ENCODE results near the gene ZFHX3. TPM values are rescaled to one million over a fixed set of nuclear protein-coding genes. Genes with fewer than 3 reads are reported as not detected.

The ZFHX3 gene
- total RNA-seq, 1 experiment from 2014 or later: 1.5 TPM

DNA sequence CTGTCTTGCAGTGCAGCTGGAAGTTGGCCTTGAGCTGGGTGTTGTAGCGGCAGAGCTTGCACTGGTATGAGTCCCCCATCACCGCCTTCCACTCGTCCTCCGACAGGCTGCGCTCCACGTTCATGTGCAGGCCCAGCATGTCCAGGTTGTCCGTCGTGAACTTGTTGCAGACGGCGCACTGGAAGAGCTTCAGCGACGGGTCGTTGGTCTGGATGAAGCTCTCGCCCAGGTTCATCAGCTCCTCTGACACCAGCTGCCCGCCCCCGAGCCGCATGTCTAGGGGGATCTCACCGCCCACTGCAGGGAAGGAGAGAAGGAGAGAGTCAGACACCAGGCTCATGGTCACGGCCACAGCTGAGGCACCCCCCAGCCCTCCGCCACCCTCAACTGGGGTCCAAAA is 97.3 kb downstream of the ZFHX3 start:
- no peaks in the 10 kb centered on the region for H3K23me2 ChIP-seq (ENCODE audit: insufficient read length, low read depth, low read length, poor library complexity, severe bottlenecking)
- no peak overlapping the region for H3K14ac ChIP-seq (ENCODE audit: insufficient read depth, low read length)
- H3K79me1 ChIP-seq (ENCODE audit: insufficient read depth, low read depth, low read length, poor library complexity, severe bottlenecking): no peaks in the 10 kb centered on the region
- no peak overlapping the region for H3K18ac ChIP-seq (ENCODE audit: insufficient read length, low read depth, low read length)
- no peak overlapping the region for H2AFZ ChIP-seq (ENCODE audit: low read length)
- Mint-ChIP-seq H3K27ac (no peak overlapping the region), H3K4me1 (peaks cover 22 to 27% of the 10 kb centered on the region in 2 experiments), H3K36me3 (ENCODE audit: insufficient read depth in 1 of 3, low read depth in 3 of 3) (peaks cover 0 to 4% (median 2%) of the 10 kb centered on the region in 3 experiments; a peak in 4 of 7 replicates), H3K27me3 (ENCODE audit: low read depth) (peaks cover 3% of the 10 kb centered on the region), H3K4me3 (no peak overlapping the region), H3K9me3 (peaks cover 0 to 2% of the 10 kb centered on the region in 2 experiments; a peak in 2 of 5 replicates)
- H3K27me3 ChIP-seq (ENCODE audit: insufficient read depth, low read length): no peaks in the 10 kb centered on the region
- no peak overlapping the region for H3K27ac ChIP-seq (ENCODE audit: insufficient read length, low read depth, low read length)
- no peaks in the 10 kb centered on the region for H3K79me2 ChIP-seq (ENCODE audit: insufficient read depth, low read length)
- no peak overlapping the region for H3K9ac ChIP-seq (ENCODE audit: extremely low read depth, insufficient read length, low read length)
- H3K9me3 ChIP-seq (ENCODE audit: control insufficient read depth, low read depth, low read length): no peaks in the 10 kb centered on the region
- TF ChIP-seq, protein P1, sequence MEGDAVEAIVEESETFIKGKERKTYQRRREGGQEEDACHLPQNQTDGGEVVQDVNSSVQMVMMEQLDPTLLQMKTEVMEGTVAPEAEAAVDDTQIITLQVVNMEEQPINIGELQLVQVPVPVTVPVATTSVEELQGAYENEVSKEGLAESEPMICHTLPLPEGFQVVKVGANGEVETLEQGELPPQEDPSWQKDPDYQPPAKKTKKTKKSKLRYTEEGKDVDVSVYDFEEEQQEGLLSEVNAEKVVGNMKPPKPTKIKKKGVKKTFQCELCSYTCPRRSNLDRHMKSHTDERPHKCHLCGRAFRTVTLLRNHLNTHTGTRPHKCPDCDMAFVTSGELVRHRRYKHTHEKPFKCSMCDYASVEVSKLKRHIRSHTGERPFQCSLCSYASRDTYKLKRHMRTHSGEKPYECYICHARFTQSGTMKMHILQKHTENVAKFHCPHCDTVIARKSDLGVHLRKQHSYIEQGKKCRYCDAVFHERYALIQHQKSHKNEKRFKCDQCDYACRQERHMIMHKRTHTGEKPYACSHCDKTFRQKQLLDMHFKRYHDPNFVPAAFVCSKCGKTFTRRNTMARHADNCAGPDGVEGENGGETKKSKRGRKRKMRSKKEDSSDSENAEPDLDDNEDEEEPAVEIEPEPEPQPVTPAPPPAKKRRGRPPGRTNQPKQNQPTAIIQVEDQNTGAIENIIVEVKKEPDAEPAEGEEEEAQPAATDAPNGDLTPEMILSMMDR (conservative IDR thresholded peaks at IDR 0.05): no peak
- no peaks in the 10 kb centered on the region for H4K20me1 ChIP-seq (ENCODE audit: control insufficient read depth, insufficient read depth, insufficient read length)
- no peak overlapping the region for H3K4ac ChIP-seq (ENCODE audit: low read depth, low read length)
- H3K4me1 ChIP-seq (ENCODE audit: insufficient read depth, low read length): no peaks in the 10 kb centered on the region
- WGBS (ENCODE audit: extremely low coverage, insufficient read length, low lambda C conversion rate): no CpG with 5 or more reads among the region's 20 CpGs
- H2BK120ac ChIP-seq (ENCODE audit: low read depth, low read length, poor library complexity, severe bottlenecking): no peak overlapping the region
- H2BK5ac ChIP-seq (ENCODE audit: insufficient read length, low read length): no peak overlapping the region
- no peak overlapping the region for H2BK15ac ChIP-seq (ENCODE audit: low read depth, low read length)
- H4K8ac ChIP-seq (replicated peaks; ENCODE audit: insufficient read length, low read depth, low read length): no peak overlapping the region
- H2BK20ac ChIP-seq (ENCODE audit: low read depth, low read length, poor library complexity, severe bottlenecking): no peak overlapping the region
- no peak overlapping the region for H2AK5ac ChIP-seq (ENCODE audit: insufficient read length, low read length)
- H4K5ac ChIP-seq (ENCODE audit: insufficient read length, low read depth, low read length): no peak overlapping the region
- no peak overlapping the region for H2BK12ac ChIP-seq (ENCODE audit: insufficient read length, low read depth, low read length)
- no peak overlapping the region for H3K23ac ChIP-seq (ENCODE audit: insufficient read length, low read depth, low read length)
- no peak overlapping the region for H3T11ph ChIP-seq (ENCODE audit: low read length)
- no peak overlapping the region for H3K4me2 ChIP-seq (ENCODE audit: insufficient read depth, insufficient read length, low read length)
- DNase-seq: no peak
- H3K56ac ChIP-seq (ENCODE audit: insufficient read length, low read depth, low read length): no peak overlapping the region
- H4K91ac ChIP-seq (ENCODE audit: insufficient read length, low read depth, low read length): no peak overlapping the region

All from H9 (cell line).